Cerebellar nuclear complex (tissue), 1 donor: ENCODE data around the gene PARD3B.

Source experiments
- DNase-seq, 2 experiments: peaks; one replicate each; lab custom pipeline; 2025; lab: John Stamatoyannopoulos, UW

PARD3B gene

GRCh38 chr2:204590063-204590462 lies 44.8 kb downstream of the PARD3B start:
- DNase-seq = no peak

GRCh38 chr2:204591225-204591624 lies 46.0 kb downstream of the PARD3B start:
- DNase-seq = no peak

- DNase-seq = no peak
Observed at GRCh38 chr2:204604061-204604460, 58.8 kb downstream of the PARD3B start.

GRCh38 chr2:204608237-204608939 lies 63.1 kb downstream of the PARD3B start:
- no peak for DNase-seq

- DNase-seq = no peak
Observed at GRCh38 chr2:204611017-204611631, 65.8 kb downstream of the PARD3B start.

GRCh38 chr2:204611764-204612163 lies 66.5 kb downstream of the PARD3B start:
- DNase-seq = no peak

- DNase-seq = no peak
Observed at GRCh38 chr2:204613635-204614034, 68.4 kb downstream of the PARD3B start.

GRCh38 chr2:204615456-204615855 lies 70.2 kb downstream of the PARD3B start:
- DNase-seq = no peak

- no peak for DNase-seq
Observed at GRCh38 chr2:204625135-204625534, 79.9 kb downstream of the PARD3B start.

- no peak for DNase-seq
Observed at GRCh38 chr2:204628926-204629712, 83.8 kb downstream of the PARD3B start.

GRCh38 chr2:204632410-204632809 lies 87.1 kb downstream of the PARD3B start:
- no peak for DNase-seq

GRCh38 chr2:204634564-204634963 lies 89.3 kb downstream of the PARD3B start:
- DNase-seq = no peak

- DNase-seq = no peak
Observed at GRCh38 chr2:204635478-204635877, 90.2 kb downstream of the PARD3B start.

GRCh38 chr2:204638471-204639194 lies 93.4 kb downstream of the PARD3B start:
- no peak for DNase-seq

- no peak for DNase-seq
Observed at GRCh38 chr2:204643326-204643725, 98.1 kb downstream of the PARD3B start.

GRCh38 chr2:204645018-204645773 lies 99.9 kb downstream of the PARD3B start:
- DNase-seq = no peak

GRCh38 chr2:204647626-204648025 lies 102.4 kb downstream of the PARD3B start:
- DNase-seq = no peak

GRCh38 chr2:204650611-204651010 lies 105.3 kb downstream of the PARD3B start:
- no peak for DNase-seq

- DNase-seq = no peak
Observed at GRCh38 chr2:204652063-204652462, 106.8 kb downstream of the PARD3B start.

- DNase-seq = no peak
Observed at GRCh38 chr2:204654669-204655068, 109.4 kb downstream of the PARD3B start.

GRCh38 chr2:204655101-204655500 lies 109.8 kb downstream of the PARD3B start:
- DNase-seq = no peak

- DNase-seq = no peak
Observed at GRCh38 chr2:204655626-204656025, 110.4 kb downstream of the PARD3B start.
